HCT116 (cell line): ENCODE data around the gene PSME2.

Source experiments
- ATF3 ChIP-seq: IDR thresholded peaks from 2 replicates; pipeline ENCODE4 v1.6.1; 2012
- CTCF ChIP-seq, 3 experiments: fragments of 200-600 bp in 1 of 3; sonication (generic) in 1 of 3; IDR thresholded peaks in 2 of 3; conservative IDR thresholded peaks in 1 of 3; 2 replicates each; pipeline ENCODE4 v1.5.1; 2012 to 2017; ENCODE audit warnings: low read depth in 2 of 3, low read length in 2 of 3, antibody characterized with exemption in 1 of 3, borderline replicate concordance in 1 of 3, control low read depth in 1 of 3, mild to moderate bottlenecking in 1 of 3, mixed read lengths in 1 of 3, mixed run types in 1 of 3, moderate library complexity in 1 of 3; ENCODE audit not compliant: insufficient read depth in 1 of 3
- EZH2 ChIP-seq: fragments of 200-600 bp; sonication (generic); IDR thresholded peaks from 2 replicates; pipeline ENCODE4 v1.6.1; 2017; ENCODE audit warnings: antibody characterized with exemption, mixed run types
- EZH2phosphoT487 ChIP-seq: fragments of 200-600 bp; IDR thresholded peaks from 2 replicates; pipeline ENCODE4 v1.6.1; 2018; ENCODE audit warnings: antibody characterized with exemption, borderline replicate concordance
- JUND ChIP-seq: IDR thresholded peaks from 2 replicates; pipeline ENCODE4 v1.6.1; 2012
- MAX ChIP-seq: IDR thresholded peaks from 2 replicates; pipeline ENCODE4 v1.6.1; 2012
- POLR2A ChIP-seq: IDR thresholded peaks from 2 replicates; pipeline ENCODE4 v1.7.0; 2011; ENCODE audit warnings: borderline replicate concordance; ENCODE audit not compliant: insufficient read depth, insufficient read length; ENCODE audit errors: extremely low read depth
- POLR2AphosphoS5 ChIP-seq: IDR thresholded peaks from 2 replicates; pipeline ENCODE4 v1.6.1; 2011; ENCODE audit warnings: mild to moderate bottlenecking, low read depth, low read length, moderate library complexity
- RAD21 ChIP-seq: IDR thresholded peaks from 2 replicates; pipeline ENCODE4 v1.6.1; 2012; ENCODE audit warnings: low read depth, mild to moderate bottlenecking
- TCF7L2 ChIP-seq: IDR thresholded peaks from 2 replicates; pipeline ENCODE4 v1.7.0; 2011; ENCODE audit warnings: borderline replicate concordance, inconsistent platforms; ENCODE audit not compliant: insufficient read depth, insufficient read length; ENCODE audit errors: extremely low read depth
- ZNF274 ChIP-seq: fragments of 200-500 bp; sonication (Bioruptor generic); IDR thresholded peaks from 2 replicates; pipeline ENCODE4 v1.6.1; 2014; ENCODE audit warnings: mild to moderate bottlenecking, low read depth, low read length, inconsistent platforms

- TF ChIP-seq CTCF (IDR thresholded peaks at IDR 0.05 in 2 of 3, conservative IDR thresholded peaks at IDR 0.05 in 1 of 3; ENCODE audit: borderline replicate concordance in 1 of 3, insufficient read depth in 1 of 3, low read depth in 2 of 3, low read length in 2 of 3) (no peak), JUND (no peak), POLR2A (no peak), MAX (no peak), EZH2 (no peak), RAD21 (no peak), EZH2phosphoT487 (no peak), ATF3 (no peak), ZNF274 (no peak), POLR2AphosphoS5 (no peak), TCF7L2 (no peak)
Measured at GRCh38 chr14:24162093-24162492, 15.7 kb upstream of the PSME2 start.
